Transverse colon (tissue), 4 donors: Measurements from ENCODE around the gene USP6NL. TPM values are rescaled to one million over a fixed set of nuclear protein-coding genes. Genes with fewer than 3 reads are reported as not detected.

ENCODE experiments used
- DNase-seq: peaks from one replicate; pipeline ENCODE4 v3.0.0-alpha.2; 2019
- H3K27ac ChIP-seq, 4 donors: fragments of 200-600 bp; sonication (generic); 2 replicates each; pipeline ENCODE4 v1.5.1; 2016 to 2018; ENCODE audit warnings: inconsistent platforms in 4 of 4
- H3K27me3 ChIP-seq: fragments of 200-600 bp; sonication (generic); 2 replicates; pipeline ENCODE4 v1.5.1; 2017; ENCODE audit warnings: inconsistent platforms
- H3K36me3 ChIP-seq, 4 donors: fragments of 200-600 bp; sonication (generic); 2 replicates each; pipeline ENCODE4 v1.5.1; 2017 to 2019; ENCODE audit warnings: inconsistent platforms in 4 of 4
- H3K4me1 ChIP-seq, 4 donors: fragments of 200-600 bp; sonication (generic); 2 replicates each; pipeline ENCODE4 v1.5.1; 2017 to 2020; ENCODE audit warnings: inconsistent platforms in 4 of 4
- H3K4me3 ChIP-seq, 4 donors: fragments of 200-600 bp; sonication (generic); 1 replicate in 1 of 4; 2 replicates in 3 of 4; pipeline versions ENCODE4 v1.5.1 to v1.6.1; 2017 to 2019; ENCODE audit warnings: inconsistent platforms in 4 of 4
- H3K9me3 ChIP-seq, 2 donors: fragments of 200-600 bp; sonication (generic); 2 replicates each; pipeline ENCODE4 v1.5.1; 2017 to 2019; ENCODE audit warnings: inconsistent platforms in 2 of 2
- CTCF ChIP-seq, 5 experiments: fragments of 200-600 bp in 3 of 5; fragments of 450-650 bp in 2 of 5; sonication (generic) in 3 of 5; IDR thresholded peaks; 1 replicate in 2 of 5; 2 replicates in 3 of 5; pipeline ENCODE4 v1.5.1; 2016 to 2017; ENCODE audit warnings: antibody characterized with exemption in 5 of 5, inconsistent platforms in 3 of 5, mild to moderate bottlenecking in 2 of 5, moderate library complexity in 1 of 5
- EP300 ChIP-seq: sonication (generic); formaldehyde crosslinking; IDR thresholded peaks from one replicate; pipeline ENCODE4 v1.6.1; 2017; ENCODE audit warnings: antibody characterized with exemption, low read depth
- POLR2A ChIP-seq: fragments of 450-650 bp; IDR thresholded peaks from one replicate; pipeline ENCODE4 v1.6.1; 2016; ENCODE audit warnings: antibody characterized with exemption, mild to moderate bottlenecking, moderate library complexity
- POLR2AphosphoS5 ChIP-seq, 3 donors: sonication (generic); formaldehyde crosslinking; IDR thresholded peaks; one replicate each; pipeline ENCODE4 v1.6.1; 2016; ENCODE audit warnings: antibody characterized with exemption in 3 of 3
- whole genome bisulfite sequencing, 2 donors: methylation state at CpG; one replicate each; pipeline ENCODE4 v1.1.5; 2018; ENCODE audit warnings: low coverage in 1 of 2; 5-methylcytosine and 5-hydroxymethylcytosine counted together
- in situ Hi-C, 4 donors: fragments of 200-750 bp; cut with MboI; loops; one replicate each; pipeline versions ENCODE4 v1.15.0 to v1.15.1; 2017; ENCODE audit warnings: low sequenced_read_pairs in 3 of 4, low pct_ligation_motif_present in 1 of 4, low pct_unique_long_range_greater_than_20kb in 1 of 4
- intact Hi-C: fragments of 100-400 bp; cut with DNase I; formaldehyde crosslinking; loops from one replicate; pipeline ENCODE4 v1.15.1; 2023; ENCODE audit warnings: low total_unique reads
- total RNA-seq, 4 donors: library from RNA; depleted of rRNA; stranded (reverse); fragments of >200 nt; gene quantifications; one replicate each; pipeline ENCODE4 v1.1.0, GENCODE V29; 2016

USP6NL gene
- total RNA-seq, 4 donors from 2014 or later = 17.3 to 45.8 (median 26.6) TPM

GRCh38 chr10:11510281-11510680 lies 101.2 kb downstream of the USP6NL start:
- 91 to 94% methylated on average over 4 to 5 of the region's 5 CpGs for WGBS, 2 donors
- no peak overlapping the region for H3K4me3 ChIP-seq
- H3K9me3 ChIP-seq = no peaks in the 10 kb centered on the region
- H3K27ac ChIP-seq = no peak overlapping the region
- H3K4me1 ChIP-seq = no peaks in the 10 kb centered on the region
- intact Hi-C loops = loop anchor here (10.0 kb wide), 1 partner anchor 215 kb away; no protein-coding TSS in a partner anchor
- in situ Hi-C loops = loop anchor here (10.0 kb wide), 2 partner anchors 215 to 245 kb away; no protein-coding TSS in a partner anchor
- TF ChIP-seq CTCF (IDR thresholded peaks at IDR 0.05) (no peak), EP300 (no peak)
- DNase-seq = no peak
- H3K36me3 ChIP-seq = no peaks in the 10 kb centered on the region
- no peaks in the 10 kb centered on the region for H3K27me3 ChIP-seq

DNA sequence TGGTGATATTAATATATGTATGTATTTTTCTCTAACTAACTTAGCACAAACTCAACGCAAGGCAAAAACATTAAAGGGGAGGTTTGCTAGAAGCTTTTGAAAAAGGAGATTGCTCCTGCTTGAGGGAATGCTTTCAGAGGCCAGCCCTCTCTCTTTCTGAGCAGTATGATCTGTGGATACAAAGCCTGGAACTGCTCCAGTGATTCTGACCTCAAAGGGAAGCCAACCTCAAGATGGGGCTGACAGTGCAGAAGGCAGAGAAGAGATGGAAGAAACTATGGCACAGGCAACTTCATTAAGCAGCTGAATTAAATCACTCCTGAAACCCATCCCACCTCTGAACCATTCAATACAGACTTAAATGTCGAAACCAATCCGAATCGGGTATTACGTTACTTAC lies 102.4 kb downstream of the USP6NL start:
- Histone ChIP-seq H3K9me3 (no peaks in the 10 kb centered on the region), H3K36me3 (no peaks in the 10 kb centered on the region), H3K27ac (no peak overlapping the region), H3K4me1 (no peaks in the 10 kb centered on the region), H3K4me3 (no peak overlapping the region), H3K27me3 (no peaks in the 10 kb centered on the region)
- WGBS, 2 donors = 94 to 98% methylated on average over 5 of the region's 5 CpGs
- no peak for DNase-seq
- intact Hi-C loops (no loop called here), in situ Hi-C loops (no loop called here)
- no peak for TF ChIP-seq POLR2A
- TF ChIP-seq POLR2AphosphoS5 (IDR thresholded peaks at IDR 0.05) = no peak
- TF ChIP-seq CTCF (IDR thresholded peaks at IDR 0.05) = no peak

GRCh38 chr10:11506247-11506789 lies 105.1 kb downstream of the USP6NL start:
- no peaks in the 10 kb centered on the region for H3K27me3 ChIP-seq
- H3K36me3 ChIP-seq = no peaks in the 10 kb centered on the region
- intact Hi-C loops (no loop called here), in situ Hi-C loops (no loop called here)
- 85 to 88% methylated on average over 3 of the region's 3 CpGs for WGBS, 2 donors
- TF ChIP-seq POLR2A = no peak
- TF ChIP-seq POLR2AphosphoS5 (IDR thresholded peaks at IDR 0.05) = no peak
- TF ChIP-seq CTCF (IDR thresholded peaks at IDR 0.05) = no peak
- no peak for TF ChIP-seq EP300
- no peak for DNase-seq
- no peak overlapping the region for H3K4me3 ChIP-seq
- no peaks in the 10 kb centered on the region for H3K4me1 ChIP-seq
- H3K9me3 ChIP-seq = no peaks in the 10 kb centered on the region
- H3K27ac ChIP-seq = no peak overlapping the region

DNA sequence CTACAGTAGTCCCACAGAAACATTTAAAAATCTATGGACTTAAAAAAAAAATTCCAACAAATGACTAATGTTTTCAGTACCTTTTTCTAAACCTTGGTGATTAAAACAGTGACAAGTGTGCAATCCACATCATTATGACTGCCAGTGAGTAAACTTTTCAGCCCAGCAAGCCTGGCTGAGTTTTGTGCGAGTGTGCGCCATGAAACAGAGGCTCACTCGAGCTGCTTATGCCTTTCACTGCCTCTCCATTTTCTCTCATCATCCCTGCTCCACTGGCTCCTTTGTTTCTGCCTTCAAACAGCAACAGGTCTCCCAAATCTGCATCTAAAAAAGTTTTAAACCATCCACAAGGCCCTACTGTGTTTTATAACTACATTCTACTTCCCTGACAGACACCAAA lies 105.8 kb downstream of the USP6NL start:
- Histone ChIP-seq H3K36me3 (peaks cover 0 to 3% (median 0%) of the 10 kb centered on the region in 4 donors), H3K27ac (no peak overlapping the region), H3K4me1 (no peaks in the 10 kb centered on the region), H3K9me3 (no peaks in the 10 kb centered on the region), H3K27me3 (no peaks in the 10 kb centered on the region), H3K4me3 (no peak overlapping the region)
- intact Hi-C loops (no loop called here), in situ Hi-C loops (no loop called here)
- WGBS, 2 donors = 89% methylated on average over 3 of the region's 3 CpGs
- TF ChIP-seq EP300 = no peak
- no peak for DNase-seq
